Erythroblast (primary cell): ENCODE measurements around the gene DOK7.

ENCODE experiments used
- DNase-seq, 2 experiments: peaks; one replicate each; lab custom pipeline; 2025; lab: John Stamatoyannopoulos, UW
- GATA1 ChIP-seq: IDR thresholded peaks from 2 replicates; pipeline ENCODE4 v1.6.1; 2011; ENCODE audit warnings: low read depth, mild to moderate bottlenecking, control low read depth, low read length, moderate library complexity
- POLR2A ChIP-seq: IDR thresholded peaks from 2 replicates; pipeline ENCODE4 v1.6.1; 2011; ENCODE audit warnings: mild to moderate bottlenecking, low read length

DOK7 gene

DNA sequence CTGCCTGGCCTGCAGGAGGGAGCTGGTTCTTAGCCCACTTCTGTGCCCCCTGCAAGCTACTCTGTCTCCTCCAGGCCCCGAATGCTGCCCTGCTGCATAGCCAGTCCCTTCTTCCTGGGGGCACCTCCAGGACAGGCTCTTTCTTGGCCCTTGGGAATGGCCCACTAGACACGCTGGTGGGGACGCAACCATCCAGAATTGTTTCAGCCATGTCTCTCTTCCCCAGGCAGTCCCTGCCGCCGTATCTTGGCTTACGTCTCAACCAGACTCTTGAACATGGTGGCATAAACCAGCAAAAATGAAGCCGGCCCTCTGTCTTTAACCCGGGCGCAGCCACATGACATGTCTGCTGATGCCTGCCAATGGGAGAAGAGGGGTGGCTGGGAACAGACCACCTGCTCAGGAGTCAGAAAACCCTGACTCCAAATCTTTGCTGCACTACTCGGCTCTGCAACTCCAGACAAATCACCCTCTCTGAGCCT, 60.1 kb downstream of the DOK7 start:
- no peak for TF ChIP-seq POLR2A
- TF ChIP-seq GATA1, result no peak
- DNase-seq, result no peak

- no peak for DNase-seq
- TF ChIP-seq GATA1 (no peak), POLR2A (no peak)
Measured at GRCh38 chr4:3523628-3524221, 60.6 kb downstream of the DOK7 start.

DNA sequence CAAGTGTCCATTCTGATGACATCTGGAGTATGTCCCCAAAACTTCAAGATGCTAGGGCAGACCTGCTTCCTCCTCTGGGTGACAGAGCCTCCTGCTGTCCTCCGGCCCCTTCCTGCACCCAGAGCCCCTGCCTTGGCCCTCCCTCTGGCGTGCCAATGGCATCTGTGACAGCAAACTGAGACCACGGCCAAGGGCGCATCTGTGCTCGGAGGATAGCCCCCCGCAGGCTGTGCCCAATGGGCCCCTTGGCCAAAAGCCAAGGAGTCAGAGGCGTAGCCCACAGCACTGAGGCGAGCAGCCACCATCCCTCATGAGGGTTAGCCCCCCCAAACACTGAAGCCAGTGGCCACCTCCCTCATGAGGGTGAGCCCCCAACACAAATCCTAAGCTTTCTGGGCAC, 61.2 kb downstream of the DOK7 start:
- DNase-seq, result no peak
- TF ChIP-seq POLR2A (no peak), GATA1 (no peak)

DNA sequence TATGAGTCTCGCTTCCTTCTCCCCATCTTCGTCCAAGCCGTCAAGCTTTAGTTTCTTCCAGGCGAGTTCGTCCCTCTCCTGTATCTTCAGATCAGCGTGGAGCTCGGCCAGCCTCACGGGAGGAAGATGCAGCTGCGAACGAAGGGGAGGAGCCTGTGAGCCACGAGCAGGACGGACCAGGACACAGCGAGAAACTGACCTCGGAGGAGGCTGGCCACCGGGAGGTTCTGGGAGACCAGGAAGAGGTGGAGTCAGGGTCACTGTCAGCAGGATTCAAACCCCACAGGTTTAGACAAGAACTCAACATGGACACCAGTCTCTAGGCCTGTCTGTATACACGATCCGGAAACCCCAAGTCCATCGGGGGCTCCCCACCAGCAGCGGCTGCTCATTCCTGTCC, 61.8 kb downstream of the DOK7 start:
- no peak for DNase-seq
- TF ChIP-seq GATA1 (no peak), POLR2A (no peak)

DNA sequence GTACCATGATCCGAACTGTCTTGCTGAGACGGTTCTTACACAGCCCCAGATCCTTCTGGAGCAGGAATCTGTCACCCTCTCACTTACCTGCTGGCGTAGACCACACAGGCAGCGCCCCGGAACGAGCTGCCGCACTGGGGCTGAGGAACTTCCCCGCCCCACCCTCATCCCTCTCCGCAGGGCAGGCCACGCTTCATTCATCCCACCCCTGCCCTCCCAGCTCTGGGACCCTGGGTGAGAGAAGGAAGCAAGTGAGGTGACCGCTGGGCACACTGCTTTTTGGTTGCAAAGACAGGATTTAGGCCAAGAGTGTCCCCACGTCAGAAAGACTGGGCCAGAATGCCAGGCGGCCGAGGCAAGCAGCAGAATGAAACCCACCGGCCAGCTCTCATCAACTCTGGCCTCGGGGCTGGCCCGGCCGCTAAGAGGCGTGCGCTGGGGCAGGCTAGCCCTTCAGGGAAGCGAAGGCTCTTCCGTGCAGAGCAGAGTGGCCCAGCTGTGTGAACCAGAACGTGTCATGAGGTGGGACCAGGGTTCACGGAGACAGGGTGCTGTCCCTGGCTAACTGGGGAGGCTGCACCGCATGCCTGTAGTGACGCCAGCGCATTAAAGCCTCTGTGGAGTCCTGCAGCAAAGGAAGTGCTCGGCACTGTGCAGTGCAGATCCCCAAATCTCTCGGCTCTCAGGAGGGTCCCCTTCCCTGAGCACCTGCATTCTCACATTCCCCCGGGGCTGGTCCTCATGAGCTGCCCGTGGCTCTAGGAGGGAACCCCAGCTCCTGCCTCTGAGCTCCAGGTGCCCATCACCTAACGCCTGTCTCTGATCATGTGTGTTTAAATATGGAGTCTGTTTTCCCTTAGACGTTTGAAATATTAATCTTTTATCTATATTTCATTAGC, 62.7 kb downstream of the DOK7 start:
- DNase-seq, result no peak
- TF ChIP-seq GATA1 (no peak), POLR2A (no peak)

GRCh38 chr4:3526456-3526855, 63.4 kb downstream of the DOK7 start:
- TF ChIP-seq POLR2A (no peak), GATA1 (no peak)
- no peak for DNase-seq

- no peak for TF ChIP-seq POLR2A
- TF ChIP-seq GATA1, result no peak
- no peak for DNase-seq
Measured at GRCh38 chr4:3527101-3527913, 64.2 kb downstream of the DOK7 start.

GRCh38 chr4:3527914-3528876, 65.1 kb downstream of the DOK7 start:
- no peak for DNase-seq
- no peak for TF ChIP-seq POLR2A
- TF ChIP-seq GATA1, result no peak

- DNase-seq, result no peak
- TF ChIP-seq POLR2A (no peak), GATA1 (no peak)
Measured at GRCh38 chr4:3529363-3529762, 66.3 kb downstream of the DOK7 start.

GRCh38 chr4:3530051-3530450, 66.9 kb downstream of the DOK7 start:
- no peak for DNase-seq
- TF ChIP-seq POLR2A (no peak), GATA1 (no peak)

- no peak for DNase-seq
- no peak for TF ChIP-seq POLR2A
- no peak for TF ChIP-seq GATA1
Measured at GRCh38 chr4:3530663-3531254, 67.7 kb downstream of the DOK7 start.

GRCh38 chr4:3531318-3531878, 68.3 kb downstream of the DOK7 start:
- TF ChIP-seq GATA1 (no peak), POLR2A (no peak)
- no peak for DNase-seq
